ENCODE results near the gene SNAP25. TPM values are rescaled to one million over a fixed set of nuclear protein-coding genes. Genes with fewer than 3 reads are reported as not detected.

The SNAP25 gene
- total and polyA plus RNA-seq, 10 of the 15 experiments (the other 5 are each of a cell fraction or from before 2014, with no cell fraction given) = not detected

DNA sequence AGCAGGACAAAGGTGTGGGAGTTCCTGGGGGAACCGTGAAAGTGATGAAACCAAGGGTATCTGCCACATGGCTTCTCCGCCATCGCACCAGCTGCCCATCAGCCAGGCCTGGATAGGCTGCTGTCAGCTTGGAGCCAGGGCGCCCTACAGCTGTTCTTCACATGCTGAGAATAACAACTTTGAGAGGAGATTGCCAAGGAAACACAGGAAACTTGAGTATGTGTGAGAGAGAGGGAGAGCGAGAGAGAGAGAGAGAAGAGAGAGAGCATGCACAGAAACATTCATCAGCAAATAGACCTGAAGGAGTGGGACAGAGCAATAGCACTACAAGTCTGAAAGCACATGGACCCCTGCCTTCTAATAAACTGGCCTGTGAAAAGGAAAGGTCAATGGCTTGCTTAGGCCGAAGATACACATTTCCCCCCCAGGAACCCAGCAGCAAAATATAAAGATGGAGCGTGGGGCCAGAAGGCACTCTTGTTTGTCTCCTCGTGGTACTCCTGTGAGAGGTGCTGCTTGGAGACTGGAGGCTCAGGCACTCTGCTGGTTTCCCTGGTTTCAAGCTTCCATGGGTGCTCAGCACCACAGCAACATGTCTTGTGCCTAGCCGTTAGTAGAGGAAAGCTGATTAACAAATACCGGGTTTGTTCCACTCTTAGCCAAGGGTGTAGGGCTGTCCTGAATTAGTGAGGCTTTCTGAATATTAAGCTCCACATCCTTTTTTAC lies 53.0 kb downstream of the SNAP25 start:
- SMC1A ChIA-PET (ENCODE audit: uncharacterized antibody, unreplicated experiment) = interaction anchor here (0.6 kb wide), 1 partner anchor 115 kb away, joined by 4 read pairs; no protein-coding TSS in a partner anchor
- no peak for TF ChIP-seq NKRF (conservative IDR thresholded peaks at IDR 0.05)
- TF ChIP-seq, protein P1, sequence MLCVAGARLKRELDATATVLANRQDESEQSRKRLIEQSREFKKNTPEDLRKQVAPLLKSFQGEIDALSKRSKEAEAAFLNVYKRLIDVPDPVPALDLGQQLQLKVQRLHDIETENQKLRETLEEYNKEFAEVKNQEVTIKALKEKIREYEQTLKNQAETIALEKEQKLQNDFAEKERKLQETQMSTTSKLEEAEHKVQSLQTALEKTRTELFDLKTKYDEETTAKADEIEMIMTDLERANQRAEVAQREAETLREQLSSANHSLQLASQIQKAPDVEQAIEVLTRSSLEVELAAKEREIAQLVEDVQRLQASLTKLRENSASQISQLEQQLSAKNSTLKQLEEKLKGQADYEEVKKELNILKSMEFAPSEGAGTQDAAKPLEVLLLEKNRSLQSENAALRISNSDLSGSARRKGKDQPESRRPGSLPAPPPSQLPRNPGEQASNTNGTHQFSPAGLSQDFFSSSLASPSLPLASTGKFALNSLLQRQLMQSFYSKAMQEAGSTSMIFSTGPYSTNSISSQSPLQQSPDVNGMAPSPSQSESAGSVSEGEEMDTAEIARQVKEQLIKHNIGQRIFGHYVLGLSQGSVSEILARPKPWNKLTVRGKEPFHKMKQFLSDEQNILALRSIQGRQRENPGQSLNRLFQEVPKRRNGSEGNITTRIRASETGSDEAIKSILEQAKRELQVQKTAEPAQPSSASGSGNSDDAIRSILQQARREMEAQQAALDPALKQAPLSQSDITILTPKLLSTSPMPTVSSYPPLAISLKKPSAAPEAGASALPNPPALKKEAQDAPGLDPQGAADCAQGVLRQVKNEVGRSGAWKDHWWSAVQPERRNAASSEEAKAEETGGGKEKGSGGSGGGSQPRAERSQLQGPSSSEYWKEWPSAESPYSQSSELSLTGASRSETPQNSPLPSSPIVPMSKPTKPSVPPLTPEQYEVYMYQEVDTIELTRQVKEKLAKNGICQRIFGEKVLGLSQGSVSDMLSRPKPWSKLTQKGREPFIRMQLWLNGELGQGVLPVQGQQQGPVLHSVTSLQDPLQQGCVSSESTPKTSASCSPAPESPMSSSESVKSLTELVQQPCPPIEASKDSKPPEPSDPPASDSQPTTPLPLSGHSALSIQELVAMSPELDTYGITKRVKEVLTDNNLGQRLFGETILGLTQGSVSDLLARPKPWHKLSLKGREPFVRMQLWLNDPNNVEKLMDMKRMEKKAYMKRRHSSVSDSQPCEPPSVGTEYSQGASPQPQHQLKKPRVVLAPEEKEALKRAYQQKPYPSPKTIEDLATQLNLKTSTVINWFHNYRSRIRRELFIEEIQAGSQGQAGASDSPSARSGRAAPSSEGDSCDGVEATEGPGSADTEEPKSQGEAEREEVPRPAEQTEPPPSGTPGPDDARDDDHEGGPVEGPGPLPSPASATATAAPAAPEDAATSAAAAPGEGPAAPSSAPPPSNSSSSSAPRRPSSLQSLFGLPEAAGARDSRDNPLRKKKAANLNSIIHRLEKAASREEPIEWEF (IDR thresholded peaks at IDR 0.05; ENCODE audit: insufficient replicate concordance, low read depth, low read length) = no peak
- no peak for TF ChIP-seq CHD2 (IDR thresholded peaks at IDR 0.05; ENCODE audit: borderline replicate concordance, low read depth, low read length)
- no peak for TF ChIP-seq SMC3 (IDR thresholded peaks at IDR 0.05; ENCODE audit: borderline replicate concordance, low read length)
- TF ChIP-seq NFYB (IDR thresholded peaks at IDR 0.05; ENCODE audit: insufficient read depth, low read depth, low read length) = no peak
- no peaks in the 10 kb centered on the region for H4K20me1 ChIP-seq (ENCODE audit: control insufficient read depth, insufficient read depth)
- H2AFZ ChIP-seq (ENCODE audit: control insufficient read depth, low read depth, low read length) = no peak overlapping the region
- no peak overlapping the region for H3K4me2 ChIP-seq (ENCODE audit: control insufficient read depth, insufficient read depth)
- intact Hi-C loops (cut with micrococcal nuclease; ENCODE audit: unreplicated experiment) = no loop called here
- no peaks in the 10 kb centered on the region for H3K36me3 ChIP-seq (ENCODE audit: control insufficient read depth in 2 of 2, insufficient read depth in 2 of 2, low read length in 1 of 2)
- CTCF ChIA-PET = interaction anchor here (1.1 kb wide), 1 partner anchor 49 kb away, joined by 3 read pairs; no protein-coding TSS in a partner anchor
- no peaks in the 10 kb centered on the region; a peak in 1 of 4 replicates for H3K27me3 ChIP-seq (replicated peaks in 1 of 2; ENCODE audit: control insufficient read depth in 2 of 2, insufficient read depth in 2 of 2, low read length in 1 of 2)
- no peaks in the 10 kb centered on the region for H3K79me2 ChIP-seq (ENCODE audit: control insufficient read depth, insufficient read depth, low read length)
- no TSS peak for BruUV-seq (replicated peaks)
- FAIRE-seq = no peak
- no peak overlapping the region for H3K4me3 ChIP-seq
- POLR2A ChIA-PET = no interaction called here
- WGBS (ENCODE audit: insufficient coverage, insufficient replicate concordance, low lambda C conversion rate, missing lambda C conversion rate) = 50% methylated on average over 10 of the region's 10 CpGs
- no peak overlapping the region for H3K9ac ChIP-seq (ENCODE audit: control insufficient read depth, insufficient read depth, low read length)
- no peaks in the 10 kb centered on the region for H3K9me3 ChIP-seq (replicated peaks; ENCODE audit: control insufficient read depth, insufficient read depth, low read length)
- in situ Hi-C loops (cut with MboI) = no loop called here
- RAD21 ChIA-PET (ENCODE audit: unreplicated experiment) = interaction anchor here (0.8 kb wide), 1 partner anchor 110 kb away, joined by 3 read pairs; no protein-coding TSS in a partner anchor
- H3K27ac ChIP-seq (ENCODE audit: control insufficient read depth, insufficient read depth) = no peak overlapping the region
- no peak for ATAC-seq
- H3K4me1 ChIP-seq (ENCODE audit: control insufficient read depth, insufficient read depth, low read length) = no peaks in the 10 kb centered on the region
- DNase-seq (ENCODE audit: low read depth, low spot score) = no peak
